ENCODE results near the gene DCHS2. TPM values are rescaled to one million over a fixed set of nuclear protein-coding genes. Genes with fewer than 3 reads are reported as not detected.

The DCHS2 gene
- total and polyA plus RNA-seq, 2 of the 8 experiments (the other 6 are each of a cell fraction or from before 2014, with no cell fraction given): 0.54 to 2.6 TPM

DNA sequence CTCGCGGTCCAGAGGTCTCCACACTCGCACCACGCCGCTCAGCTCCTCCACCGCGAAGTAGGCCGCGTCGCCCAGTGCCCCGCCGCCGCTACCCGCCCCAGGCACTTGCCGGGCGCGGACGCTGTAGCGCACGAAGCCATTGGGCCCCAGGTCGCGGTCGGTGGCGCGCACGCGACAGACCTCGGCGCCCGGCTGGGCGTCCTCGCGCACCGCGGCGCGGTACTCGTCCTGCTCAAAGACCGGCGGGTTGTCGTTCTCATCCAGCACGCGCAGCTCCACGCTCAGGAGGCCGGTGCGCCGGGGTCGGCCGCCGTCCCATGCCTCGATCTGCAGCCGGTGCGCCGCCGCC is 1.4 kb downstream of the DCHS2 start:
- H3K79me1 ChIP-seq (ENCODE audit: low read depth, low read length): no peaks in the 10 kb centered on the region
- H3K4ac ChIP-seq (replicated peaks; ENCODE audit: insufficient read length, low read depth, low read length): no peak overlapping the region
- H3K23ac ChIP-seq (ENCODE audit: insufficient read length): no peak overlapping the region
- DNase-seq (ENCODE audit: low read depth in 1 of 2, low spot score in 2 of 2) (no peak), FAIRE-seq (no peak)
- ChIA-PET CTCF (ENCODE audit: partially characterized antibody) (interaction anchor here (0.5 to 9.4 kb wide), 4 partner anchors 9 to 74 kb away, joined by 3 to 97 read pairs (median 7); no protein-coding TSS in a partner anchor), POLR2A (ENCODE audit: partially characterized antibody) (no interaction called here)
- H3K27me3 ChIP-seq (replicated peaks in 1 of 4; ENCODE audit: control insufficient read depth in 3 of 4, extremely low read depth in 1 of 4, insufficient read depth in 3 of 4, low read length in 3 of 4): peaks cover 24 to 46% (median 40%) of the 10 kb centered on the region in 4 experiments
- peaks cover 0 to 9% of the 10 kb centered on the region in 2 experiments; a peak in 1 of 4 replicates for H3K9me3 ChIP-seq (ENCODE audit: insufficient read depth in 2 of 2, low read depth in 1 of 2, low read length in 1 of 2)
- H2AK5ac ChIP-seq (ENCODE audit: low read depth, low read length): no peak overlapping the region
- H2BK20ac ChIP-seq (ENCODE audit: low read length): no peak overlapping the region
- H4K8ac ChIP-seq (ENCODE audit: extremely low read depth, insufficient read depth, low read length): peak overlapping the region; percentile 84; the same call in 1 of the 2 replicates
- WGBS, 2 experiments (ENCODE audit: extremely low coverage in 1 of 2, insufficient coverage in 1 of 2, insufficient read length in 1 of 2, insufficient replicate concordance in 2 of 2, low coverage in 1 of 2, low lambda C conversion rate in 2 of 2, missing lambda C conversion rate in 1 of 2): 8% methylated on average over 53 of the region's 55 CpGs; no CpG with 5 or more reads in 1 of the 2 experiments
- no peak overlapping the region for H3K27ac ChIP-seq (ENCODE audit: low read depth, low read length)
- no peak overlapping the region for H3K14ac ChIP-seq (ENCODE audit: insufficient read length)
- peak overlapping the region; percentile 97; the same call in 1 of the 2 replicates for H2BK12ac ChIP-seq (ENCODE audit: low read depth, low read length)
- peak overlapping the region; percentile 91; the same call in 1 of the 2 replicates for H2AFZ ChIP-seq (ENCODE audit: low read length)
- peaks cover 23% of the 10 kb centered on the region; the same call in 1 of the 2 replicates for H3K23me2 ChIP-seq (ENCODE audit: low read depth, low read length)
- no peak overlapping the region for H3K56ac ChIP-seq (replicated peaks; ENCODE audit: insufficient read length, low read depth, low read length)
- H3K36me3 ChIP-seq (ENCODE audit: control insufficient read depth in 2 of 4, insufficient read depth in 4 of 4, low read length in 3 of 4): no peaks in the 10 kb centered on the region; a peak in 1 of 8 replicates
- H4K20me1 ChIP-seq (replicated peaks in 1 of 2; ENCODE audit: control insufficient read depth in 1 of 2, insufficient read depth in 2 of 2, low read length in 2 of 2): no peaks in the 10 kb centered on the region
- no peaks in the 10 kb centered on the region for H3K79me2 ChIP-seq (ENCODE audit: control insufficient read depth in 1 of 2, insufficient read depth in 2 of 2, low read length in 2 of 2)
- peaks cover 3 to 9% (median 5%) of the 10 kb centered on the region in 4 experiments; a peak in 6 of 7 replicates for H3K4me1 ChIP-seq (replicated peaks in 1 of 4; ENCODE audit: control insufficient read depth in 3 of 4, insufficient read depth in 4 of 4, low read length in 3 of 4)
- no peak overlapping the region for H2BK5ac ChIP-seq (ENCODE audit: low read depth, low read length)
- TF ChIP-seq, protein P1, sequence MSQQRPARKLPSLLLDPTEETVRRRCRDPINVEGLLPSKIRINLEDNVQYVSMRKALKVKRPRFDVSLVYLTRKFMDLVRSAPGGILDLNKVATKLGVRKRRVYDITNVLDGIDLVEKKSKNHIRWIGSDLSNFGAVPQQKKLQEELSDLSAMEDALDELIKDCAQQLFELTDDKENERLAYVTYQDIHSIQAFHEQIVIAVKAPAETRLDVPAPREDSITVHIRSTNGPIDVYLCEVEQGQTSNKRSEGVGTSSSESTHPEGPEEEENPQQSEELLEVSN (IDR thresholded peaks at IDR 0.05): peak; percentile 27; the same call in 1 of the 2 replicates
- TF ChIP-seq, protein P2, sequence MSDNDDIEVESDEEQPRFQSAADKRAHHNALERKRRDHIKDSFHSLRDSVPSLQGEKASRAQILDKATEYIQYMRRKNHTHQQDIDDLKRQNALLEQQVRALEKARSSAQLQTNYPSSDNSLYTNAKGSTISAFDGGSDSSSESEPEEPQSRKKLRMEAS (IDR thresholded peaks at IDR 0.05): peak; percentile 94
- TF ChIP-seq CEBPB (IDR thresholded peaks at IDR 0.05; ENCODE audit: low read depth, low read length) (no peak), KDM1A (IDR thresholded peaks at IDR 0.05; ENCODE audit: borderline replicate concordance, low read length) (no peak), HDAC2 (IDR thresholded peaks at IDR 0.05; ENCODE audit: borderline replicate concordance in 1 of 2, low read depth in 2 of 2, low read length in 2 of 2) (peak in 1 of 2 experiments; percentile 67; a peak in 1 of 4 replicates), EP300 (IDR thresholded peaks at IDR 0.05; ENCODE audit: borderline replicate concordance in 1 of 2, low read depth in 2 of 2, low read length in 2 of 2) (no peak), ASH2L (IDR thresholded peaks at IDR 0.05; ENCODE audit: low read length) (peak; percentile 15), BACH1 (IDR thresholded peaks at IDR 0.05; ENCODE audit: low read length) (no peak), KDM4A (IDR thresholded peaks at IDR 0.05; ENCODE audit: low read depth, low read length, severe bottlenecking) (peak; percentile 96), SAP30 (IDR thresholded peaks at IDR 0.05; ENCODE audit: insufficient read depth, insufficient replicate concordance, low read length) (no peak)
- no peak overlapping the region for H2BK15ac ChIP-seq (ENCODE audit: low read length)
- H4K5ac ChIP-seq (ENCODE audit: insufficient read length, low read depth, low read length): no peak overlapping the region
- H3K18ac ChIP-seq (ENCODE audit: extremely low read depth, low read length): peak overlapping the region; percentile 71; the same call in 1 of the 2 replicates
- peak overlapping the region; percentile 64 for H4K91ac ChIP-seq (replicated peaks; ENCODE audit: insufficient read length, low read length)
- H3K9ac ChIP-seq (replicated peaks in 1 of 4; ENCODE audit: extremely low read depth in 1 of 4, low read depth in 3 of 4, low read length in 3 of 4): no peak overlapping the region
- peak overlapping the region; percentile 83 to 95 for H3K4me2 ChIP-seq (ENCODE audit: insufficient read depth in 1 of 2, low read depth in 2 of 2, low read length in 2 of 2)
- H3K4me3 ChIP-seq (ENCODE audit: extremely low read depth in 1 of 4, insufficient read depth in 2 of 4, low read depth in 3 of 4, low read length in 4 of 4): peak overlapping the region; percentile 43 to 64 (median 48); a peak in 7 of 8 replicates
- no peak overlapping the region for H2BK120ac ChIP-seq (replicated peaks; ENCODE audit: low read depth, low read length)

All from H1 (cell line).